HepG2 (cell line): ENCODE data around the gene OSGIN1. TPM values are rescaled to one million over a fixed set of nuclear protein-coding genes. Genes with fewer than 3 reads are reported as not detected.
A peak's percentile ranks its signal among the peaks of the same experiment; 100 is the strongest.

ENCODE experiments used
- ATF7 ChIP-seq, 2 experiments: fragments of 450-650 bp in 1 of 2; sonication (generic) in 1 of 2; formaldehyde crosslinking in 1 of 2; IDR thresholded peaks; 2 replicates each; pipeline versions ENCODE4 v1.4.0 to v1.6.1; 2016 to 2020; ENCODE audit warnings: antibody characterized with exemption in 1 of 2, mild to moderate bottlenecking in 1 of 2, missing genetic modification reagents in 1 of 2
- DMTF1 ChIP-seq: sonication (generic); formaldehyde crosslinking; IDR thresholded peaks from 2 replicates; pipeline ENCODE4 v1.4.0; 2020; ENCODE audit warnings: mild to moderate bottlenecking, missing genetic modification reagents
- ETV6 ChIP-seq: sonication (generic); formaldehyde crosslinking; conservative IDR thresholded peaks from 2 replicates; pipeline ENCODE4 v1.4.0; 2020; ENCODE audit warnings: missing genetic modification reagents
- FOXK1 ChIP-seq: sonication (generic); formaldehyde crosslinking; IDR thresholded peaks from 2 replicates; pipeline ENCODE4 v1.4.0; 2020; ENCODE audit warnings: low read depth, missing genetic modification reagents, borderline replicate concordance
- FOXO4 ChIP-seq: sonication (generic); formaldehyde crosslinking; conservative IDR thresholded peaks from 2 replicates; pipeline ENCODE4 v1.8.1; 2023; ENCODE audit warnings: missing genetic modification reagents
- HIC2 ChIP-seq: sonication (generic); formaldehyde crosslinking; IDR thresholded peaks from 2 replicates; pipeline ENCODE4 v1.9.0; 2022; ENCODE audit warnings: low read depth, missing genetic modification reagents
- HNRNPK ChIP-seq: fragments of 200-400 bp; formaldehyde crosslinking; IDR thresholded peaks from 2 replicates; pipeline ENCODE4 v1.6.1; 2018; ENCODE audit warnings: low read length, low read depth, moderate library complexity, mild to moderate bottlenecking; ENCODE audit not compliant: poor library complexity, severe bottlenecking
- MAF1 ChIP-seq: sonication (generic); formaldehyde crosslinking; IDR thresholded peaks from 2 replicates; pipeline ENCODE4 v1.5.0; 2020; ENCODE audit warnings: missing genetic modification reagents, borderline replicate concordance
- MXI1 ChIP-seq: IDR thresholded peaks from 3 replicates; pipeline ENCODE4 v1.6.1; 2012; ENCODE audit warnings: low read depth, low read length, inconsistent platforms, borderline replicate concordance
- NBN ChIP-seq: fragments of 450-650 bp; conservative IDR thresholded peaks from 2 replicates; pipeline ENCODE4 v1.6.1; 2017
- NCOR1 ChIP-seq: fragments of 200-600 bp; sonication (generic); IDR thresholded peaks from 2 replicates; pipeline ENCODE4 v1.7.0; 2017; ENCODE audit warnings: antibody characterized with exemption, low read length, borderline replicate concordance
- PCBP2 ChIP-seq: fragments of 200-400 bp; formaldehyde crosslinking; optimal IDR thresholded peaks from 2 replicates; pipeline ENCODE3; 2018; ENCODE audit warnings: low read length, low read depth; ENCODE audit not compliant: poor library complexity, severe bottlenecking
- RNF2 ChIP-seq: fragments of 450-650 bp; conservative IDR thresholded peaks from 2 replicates; pipeline ENCODE4 v1.6.1; 2016; ENCODE audit warnings: low read depth
- SOX13 ChIP-seq, 3 experiments: fragments of 450-650 bp in 1 of 3; sonication (generic) in 1 of 3; formaldehyde crosslinking in 1 of 3; IDR thresholded peaks in 2 of 3; conservative IDR thresholded peaks in 1 of 3; 2 replicates each; pipeline versions ENCODE4 v1.5.0 to v1.6.1; 2016 to 2020; ENCODE audit warnings: antibody characterized with exemption in 1 of 3, mild to moderate bottlenecking in 1 of 3, missing compliant biosample characterization in 1 of 3, missing genetic modification reagents in 1 of 3, moderate library complexity in 1 of 3
- TCF7 ChIP-seq: sonication (generic); IDR thresholded peaks from 2 replicates; pipeline ENCODE4 v1.6.1; 2016; ENCODE audit warnings: antibody characterized with exemption, low read depth
- ZNF121 ChIP-seq: sonication (generic); formaldehyde crosslinking; IDR thresholded peaks from 2 replicates; pipeline ENCODE4 v1.5.0; 2020; ENCODE audit warnings: mild to moderate bottlenecking, missing genetic modification reagents
- ZNF232 ChIP-seq: sonication (generic); formaldehyde crosslinking; IDR thresholded peaks from 2 replicates; pipeline ENCODE4 v1.4.0; 2020; ENCODE audit warnings: missing genetic modification reagents, borderline replicate concordance
- ZNF724P ChIP-seq: sonication (generic); formaldehyde crosslinking; IDR thresholded peaks from 2 replicates; pipeline ENCODE4 v1.8.0; 2022; ENCODE audit warnings: missing genetic modification reagents, borderline replicate concordance
- polyA plus RNA-seq, 8 experiments: library from polyadenylated mRNA; depleted of rRNA in 3 of 8; stranded (reverse) in 7 of 8; unstranded in 1 of 8; fragments of >200 nt; fragmentation: Illumina TruSeq in 4 of 8; extraction: Trizol in 4 of 8; gene quantifications; 2 replicates each; pipeline versions ENCODE4 v1.2.1 to v1.2.3, GENCODE V29; 2011 to 2016; ENCODE audit warnings: low read depth in 4 of 8, missing spikeins in 1 of 8, mixed read lengths in 1 of 8; ENCODE audit not compliant: insufficient read depth in 1 of 8
- total RNA-seq, 5 experiments: library from RNA; depleted of rRNA; stranded (reverse); fragments of >200 nt; fragmentation: Illumina TruSeq; extraction: Trizol; gene quantifications; 2 replicates each; pipeline ENCODE4 v1.2.3, GENCODE V29; 2016; ENCODE audit warnings: low read depth in 1 of 5
- TF ChIP-seq, protein P1 (sequence below): sonication (generic); formaldehyde crosslinking; IDR thresholded peaks from 2 replicates; pipeline ENCODE4 v1.5.0; 2020; ENCODE audit warnings: missing genetic modification reagents
- TF ChIP-seq, protein P2 (sequence below): sonication (generic); formaldehyde crosslinking; IDR thresholded peaks from 2 replicates; pipeline ENCODE4 v1.4.0; 2020; ENCODE audit warnings: low read depth, missing genetic modification reagents

OSGIN1 gene
- total and polyA plus RNA-seq, 2 of the 13 experiments (the other 11 are each of a cell fraction or from before 2014, with no cell fraction given) = 20.5 to 27.1 TPM

- TF ChIP-seq NCOR1 (peak; percentile 86), MXI1 (no peak), TCF7 (peak; percentile 62; the same call in 1 of the 2 replicates), ZNF724P (CRISPR knock-in tag) (no peak), HNRNPK (no peak), ZNF121 (CRISPR knock-in tag) (no peak), MAF1 (no peak), FOXO4 (CRISPR knock-in tag) (no peak), RNF2 (no peak), SOX13 (IDR thresholded peaks at IDR 0.05) (no peak), SOX13 (CRISPR knock-in tag; conservative IDR thresholded peaks at IDR 0.05 in 1 of 2, IDR thresholded peaks at IDR 0.05 in 1 of 2) (0 out of 4 replicates have a peak, but pooled peaks of 1 of the 2 experiments have one; percentile 24), HIC2 (CRISPR knock-in tag) (no peak), NBN (no peak), ETV6 (CRISPR knock-in tag) (no peak), PCBP2 (no peak), DMTF1 (CRISPR knock-in tag) (no peak), ZNF232 (CRISPR knock-in tag) (no peak), ATF7 (IDR thresholded peaks at IDR 0.05) (no peak), ATF7 (CRISPR knock-in tag; IDR thresholded peaks at IDR 0.05) (no peak), FOXK1 (no peak)
- TF ChIP-seq, protein P1, sequence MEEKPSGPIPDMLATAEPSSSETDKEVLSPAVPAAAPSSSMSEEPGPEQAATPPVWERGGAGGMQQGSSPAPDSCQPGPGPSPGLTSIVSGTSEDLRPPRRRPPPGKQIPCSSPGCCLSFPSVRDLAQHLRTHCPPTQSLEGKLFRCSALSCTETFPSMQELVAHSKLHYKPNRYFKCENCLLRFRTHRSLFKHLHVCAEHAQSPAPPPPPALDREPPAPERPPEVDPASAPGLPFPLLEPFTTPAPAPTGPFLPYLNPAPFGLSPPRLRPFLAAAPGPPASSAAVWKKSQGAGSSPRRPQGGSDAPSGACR (CRISPR knock-in tag) = no peak
- TF ChIP-seq, protein P2, sequence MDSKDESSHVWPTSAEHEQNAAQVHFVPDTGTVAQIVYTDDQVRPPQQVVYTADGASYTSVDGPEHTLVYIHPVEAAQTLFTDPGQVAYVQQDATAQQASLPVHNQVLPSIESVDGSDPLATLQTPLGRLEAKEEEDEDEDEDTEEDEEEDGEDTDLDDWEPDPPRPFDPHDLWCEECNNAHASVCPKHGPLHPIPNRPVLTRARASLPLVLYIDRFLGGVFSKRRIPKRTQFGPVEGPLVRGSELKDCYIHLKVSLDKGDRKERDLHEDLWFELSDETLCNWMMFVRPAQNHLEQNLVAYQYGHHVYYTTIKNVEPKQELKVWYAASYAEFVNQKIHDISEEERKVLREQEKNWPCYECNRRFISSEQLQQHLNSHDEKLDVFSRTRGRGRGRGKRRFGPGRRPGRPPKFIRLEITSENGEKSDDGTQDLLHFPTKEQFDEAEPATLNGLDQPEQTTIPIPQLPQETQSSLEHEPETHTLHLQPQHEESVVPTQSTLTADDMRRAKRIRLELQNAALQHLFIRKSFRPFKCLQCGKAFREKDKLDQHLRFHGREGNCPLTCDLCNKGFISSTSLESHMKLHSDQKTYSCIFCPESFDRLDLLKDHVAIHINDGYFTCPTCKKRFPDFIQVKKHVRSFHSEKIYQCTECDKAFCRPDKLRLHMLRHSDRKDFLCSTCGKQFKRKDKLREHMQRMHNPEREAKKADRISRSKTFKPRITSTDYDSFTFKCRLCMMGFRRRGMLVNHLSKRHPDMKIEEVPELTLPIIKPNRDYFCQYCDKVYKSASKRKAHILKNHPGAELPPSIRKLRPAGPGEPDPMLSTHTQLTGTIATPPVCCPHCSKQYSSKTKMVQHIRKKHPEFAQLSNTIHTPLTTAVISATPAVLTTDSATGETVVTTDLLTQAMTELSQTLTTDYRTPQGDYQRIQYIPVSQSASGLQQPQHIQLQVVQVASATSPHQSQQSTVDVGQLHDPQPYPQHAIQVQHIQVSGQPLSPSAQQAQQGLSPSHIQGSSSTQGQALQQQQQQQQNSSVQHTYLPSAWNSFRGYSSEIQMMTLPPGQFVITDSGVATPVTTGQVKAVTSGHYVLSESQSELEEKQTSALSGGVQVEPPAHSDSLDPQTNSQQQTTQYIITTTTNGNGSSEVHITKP = no peak
These were observed 7.5 kb upstream of the OSGIN1 start (continued) for GRCh38 chr16:83945587-83945986.
